Measurements from ENCODE around the gene UNC45A. TPM values are rescaled to one million over a fixed set of nuclear protein-coding genes. Genes with fewer than 3 reads are reported as not detected.

Gene UNC45A
- total RNA-seq, 1 donor from 2014 or later = 30.3 TPM

GRCh38 chr15:90950676-90951075, 15.6 kb downstream of the UNC45A start:
- H3K9ac ChIP-seq (ENCODE audit: low read depth in 1 of 3, low read length in 3 of 3) = no peak overlapping the region
- no peak overlapping the region for H3K4me3 ChIP-seq (ENCODE audit: low read length in 3 of 3)
- peaks cover 60 to 66% (median 62%) of the 10 kb centered on the region in 3 donors for H3K36me3 ChIP-seq (ENCODE audit: control insufficient read depth in 3 of 3, insufficient read depth in 3 of 3, low read length in 3 of 3)
- H3K4me1 ChIP-seq (ENCODE audit: control insufficient read depth in 3 of 3, insufficient read depth in 3 of 3, low read length in 3 of 3) = peaks cover 5 to 14% (median 9%) of the 10 kb centered on the region in 3 donors
- no peaks in the 10 kb centered on the region for H3K27me3 ChIP-seq (ENCODE audit: control insufficient read depth in 3 of 3, insufficient read depth in 3 of 3, low read length in 3 of 3)
- H3K9me3 ChIP-seq (ENCODE audit: control insufficient read depth in 3 of 3, low read length in 3 of 3) = no peaks in the 10 kb centered on the region
- H3K27ac ChIP-seq (ENCODE audit: low read depth, low read length) = no peak overlapping the region

GRCh38 chr15:90952901-90953677, 18.0 kb downstream of the UNC45A start:
- Histone ChIP-seq H3K36me3 (ENCODE audit: control insufficient read depth in 3 of 3, insufficient read depth in 3 of 3, low read length in 3 of 3) (peaks cover 42 to 48% (median 46%) of the 10 kb centered on the region in 3 donors), H3K9me3 (ENCODE audit: control insufficient read depth in 3 of 3, low read length in 3 of 3) (no peaks in the 10 kb centered on the region), H3K4me1 (ENCODE audit: control insufficient read depth in 3 of 3, insufficient read depth in 3 of 3, low read length in 3 of 3) (peaks cover 21 to 37% (median 24%) of the 10 kb centered on the region in 3 donors), H3K27me3 (ENCODE audit: control insufficient read depth in 3 of 3, insufficient read depth in 3 of 3, low read length in 3 of 3) (no peaks in the 10 kb centered on the region), H3K27ac (ENCODE audit: low read depth, low read length) (no peak overlapping the region), H3K4me3 (ENCODE audit: low read length in 3 of 3) (no peak overlapping the region), H3K9ac (ENCODE audit: low read depth in 1 of 3, low read length in 3 of 3) (no peak overlapping the region)

- Histone ChIP-seq H3K4me1 (ENCODE audit: control insufficient read depth in 3 of 3, insufficient read depth in 3 of 3, low read length in 3 of 3) (peaks cover 23 to 40% (median 27%) of the 10 kb centered on the region in 3 donors), H3K27me3 (ENCODE audit: control insufficient read depth in 3 of 3, insufficient read depth in 3 of 3, low read length in 3 of 3) (no peaks in the 10 kb centered on the region), H3K4me3 (ENCODE audit: low read length in 3 of 3) (peak overlapping the region; percentile 78 to 95 (median 92)), H3K9ac (ENCODE audit: low read depth in 1 of 3, low read length in 3 of 3) (peak overlapping the region in 2 of 3 donors; percentile 94 to 95), H3K27ac (ENCODE audit: low read depth, low read length) (peak overlapping the region; percentile 93), H3K9me3 (ENCODE audit: control insufficient read depth in 3 of 3, low read length in 3 of 3) (no peaks in the 10 kb centered on the region), H3K36me3 (ENCODE audit: control insufficient read depth in 3 of 3, insufficient read depth in 3 of 3, low read length in 3 of 3) (peaks cover 36 to 43% (median 40%) of the 10 kb centered on the region in 3 donors)
These were observed 19.0 kb downstream of the UNC45A start for GRCh38 chr15:90953947-90954711.

GRCh38 chr15:90954712-90955623, 19.9 kb downstream of the UNC45A start, which contains the start of gene RCCD1:
TSS of gene RCCD1 (plus strand) at chr15:90954884. CDS start at chr15:90956735, 1,851 bp downstream.
- Histone ChIP-seq H3K4me3 (ENCODE audit: low read length in 3 of 3) (peak within 1 kb of the TSS; percentile 78 to 95 (median 92)), H3K9ac (ENCODE audit: low read depth in 1 of 3, low read length in 3 of 3) (peak within 1 kb of the TSS; percentile 85 to 95 (median 94)), H3K27me3 (ENCODE audit: control insufficient read depth in 3 of 3, insufficient read depth in 3 of 3, low read length in 3 of 3) (no peaks in the 10 kb centered on the region), H3K9me3 (ENCODE audit: control insufficient read depth in 3 of 3, low read length in 3 of 3) (no peaks in the 10 kb centered on the region), H3K27ac (ENCODE audit: low read depth, low read length) (peak within 1 kb of the TSS; percentile 93), H3K36me3 (ENCODE audit: control insufficient read depth in 3 of 3, insufficient read depth in 3 of 3, low read length in 3 of 3) (peaks cover 28 to 35% (median 34%) of the 10 kb centered on the region in 3 donors), H3K4me1 (ENCODE audit: control insufficient read depth in 3 of 3, insufficient read depth in 3 of 3, low read length in 3 of 3) (peaks cover 31 to 48% (median 35%) of the 10 kb centered on the region in 3 donors)

GRCh38 chr15:90955624-90956273, 20.7 kb downstream of the UNC45A start:
- Histone ChIP-seq H3K27me3 (ENCODE audit: control insufficient read depth in 3 of 3, insufficient read depth in 3 of 3, low read length in 3 of 3) (no peaks in the 10 kb centered on the region), H3K9ac (ENCODE audit: low read depth in 1 of 3, low read length in 3 of 3) (peak overlapping the region in 2 of 3 donors; percentile 88 to 95), H3K9me3 (ENCODE audit: control insufficient read depth in 3 of 3, low read length in 3 of 3) (no peaks in the 10 kb centered on the region), H3K4me3 (ENCODE audit: low read length in 3 of 3) (peak overlapping the region in 1 of 3 donors; percentile 95), H3K4me1 (ENCODE audit: control insufficient read depth in 3 of 3, insufficient read depth in 3 of 3, low read length in 3 of 3) (peaks cover 39 to 56% (median 43%) of the 10 kb centered on the region in 3 donors), H3K27ac (ENCODE audit: low read depth, low read length) (no peak overlapping the region), H3K36me3 (ENCODE audit: control insufficient read depth in 3 of 3, insufficient read depth in 3 of 3, low read length in 3 of 3) (peaks cover 22 to 34% (median 32%) of the 10 kb centered on the region in 3 donors)

- peak overlapping the region; percentile 77 to 88 (median 79) for H3K9ac ChIP-seq (ENCODE audit: low read depth in 1 of 3, low read length in 3 of 3)
- no peaks in the 10 kb centered on the region for H3K9me3 ChIP-seq (ENCODE audit: control insufficient read depth in 3 of 3, low read length in 3 of 3)
- H3K36me3 ChIP-seq (ENCODE audit: control insufficient read depth in 3 of 3, insufficient read depth in 3 of 3, low read length in 3 of 3) = peaks cover 24 to 34% (median 28%) of the 10 kb centered on the region in 3 donors
- H3K27me3 ChIP-seq (ENCODE audit: control insufficient read depth in 3 of 3, insufficient read depth in 3 of 3, low read length in 3 of 3) = no peaks in the 10 kb centered on the region
- H3K4me3 ChIP-seq (ENCODE audit: low read length in 3 of 3) = peak overlapping the region; percentile 63 to 80 (median 79)
- peak overlapping the region; percentile 40 for H3K27ac ChIP-seq (ENCODE audit: low read depth, low read length)
- peaks cover 43 to 61% (median 48%) of the 10 kb centered on the region in 3 donors for H3K4me1 ChIP-seq (ENCODE audit: control insufficient read depth in 3 of 3, insufficient read depth in 3 of 3, low read length in 3 of 3)
These were observed 21.4 kb downstream of the UNC45A start for GRCh38 chr15:90956274-90957030.

- peak overlapping the region; percentile 40 for H3K27ac ChIP-seq (ENCODE audit: low read depth, low read length)
- peaks cover 43 to 61% (median 48%) of the 10 kb centered on the region in 3 donors for H3K4me1 ChIP-seq (ENCODE audit: control insufficient read depth in 3 of 3, insufficient read depth in 3 of 3, low read length in 3 of 3)
- H3K4me3 ChIP-seq (ENCODE audit: low read length in 3 of 3) = peak overlapping the region; percentile 67 to 80 (median 79)
- H3K27me3 ChIP-seq (ENCODE audit: control insufficient read depth in 3 of 3, insufficient read depth in 3 of 3, low read length in 3 of 3) = no peaks in the 10 kb centered on the region
- no peaks in the 10 kb centered on the region for H3K9me3 ChIP-seq (ENCODE audit: control insufficient read depth in 3 of 3, low read length in 3 of 3)
- peak overlapping the region; percentile 77 to 88 (median 79) for H3K9ac ChIP-seq (ENCODE audit: low read depth in 1 of 3, low read length in 3 of 3)
- peaks cover 27 to 36% (median 29%) of the 10 kb centered on the region in 3 donors for H3K36me3 ChIP-seq (ENCODE audit: control insufficient read depth in 3 of 3, insufficient read depth in 3 of 3, low read length in 3 of 3)
These were observed 22.1 kb downstream of the UNC45A start for GRCh38 chr15:90957031-90957790.

GRCh38 chr15:90957791-90958190, 22.7 kb downstream of the UNC45A start:
- H3K36me3 ChIP-seq (ENCODE audit: control insufficient read depth in 3 of 3, insufficient read depth in 3 of 3, low read length in 3 of 3) = peaks cover 26 to 35% (median 31%) of the 10 kb centered on the region in 3 donors

More at GRCh38 chr15:90957791-90958190, 22.7 kb downstream of the UNC45A start:
- Histone ChIP-seq H3K9me3 (ENCODE audit: control insufficient read depth in 3 of 3, low read length in 3 of 3) (no peaks in the 10 kb centered on the region), H3K27me3 (ENCODE audit: control insufficient read depth in 3 of 3, insufficient read depth in 3 of 3, low read length in 3 of 3) (no peaks in the 10 kb centered on the region), H3K4me1 (ENCODE audit: control insufficient read depth in 3 of 3, insufficient read depth in 3 of 3, low read length in 3 of 3) (peaks cover 43 to 61% (median 48%) of the 10 kb centered on the region in 3 donors), H3K4me3 (ENCODE audit: low read length in 3 of 3) (peak overlapping the region; percentile 67 to 80 (median 79)), H3K9ac (ENCODE audit: low read depth in 1 of 3, low read length in 3 of 3) (peak overlapping the region; percentile 30 to 88 (median 77)), H3K27ac (ENCODE audit: low read depth, low read length) (no peak overlapping the region)

All from skeletal muscle tissue (tissue), 4 donors.